Adipocyte (in vitro differentiated cells): ENCODE measurements around the gene FHL3.

Experiments used
- DNase-seq: peaks from one replicate; pipeline ENCODE4 v3.0.0-alpha.2; 2015; ENCODE audit warnings: low read depth
- H3K27me3 ChIP-seq: replicated peaks from 2 replicates; pipeline ENCODE4 v1.7.0; 2013; ENCODE audit warnings: mild to moderate bottlenecking, low read length, moderate library complexity; ENCODE audit not compliant: control insufficient read depth, insufficient read depth
- H3K36me3 ChIP-seq: 2 replicates; pipeline ENCODE4 v1.7.0; 2013; ENCODE audit warnings: low read length, mild to moderate bottlenecking, moderate library complexity; ENCODE audit not compliant: control insufficient read depth, insufficient read depth, severe bottlenecking
- H3K4me1 ChIP-seq: 2 replicates; pipeline ENCODE4 v1.7.0; 2013; ENCODE audit warnings: mild to moderate bottlenecking, low read length, moderate library complexity; ENCODE audit not compliant: control insufficient read depth, insufficient read depth
- H3K4me3 ChIP-seq: 2 replicates; pipeline ENCODE4 v1.7.0; 2013; ENCODE audit warnings: mild to moderate bottlenecking, low read length, moderate library complexity
- H3K9ac ChIP-seq: 2 replicates; pipeline ENCODE4 v1.7.0; 2013; ENCODE audit warnings: mild to moderate bottlenecking, low read length, moderate library complexity
- H3K9me3 ChIP-seq: 2 replicates; pipeline ENCODE4 v1.7.0; 2013; ENCODE audit warnings: mild to moderate bottlenecking, low read length, moderate library complexity; ENCODE audit not compliant: control insufficient read depth

FHL3 gene, protein sequence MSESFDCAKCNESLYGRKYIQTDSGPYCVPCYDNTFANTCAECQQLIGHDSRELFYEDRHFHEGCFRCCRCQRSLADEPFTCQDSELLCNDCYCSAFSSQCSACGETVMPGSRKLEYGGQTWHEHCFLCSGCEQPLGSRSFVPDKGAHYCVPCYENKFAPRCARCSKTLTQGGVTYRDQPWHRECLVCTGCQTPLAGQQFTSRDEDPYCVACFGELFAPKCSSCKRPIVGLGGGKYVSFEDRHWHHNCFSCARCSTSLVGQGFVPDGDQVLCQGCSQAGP

DNA sequence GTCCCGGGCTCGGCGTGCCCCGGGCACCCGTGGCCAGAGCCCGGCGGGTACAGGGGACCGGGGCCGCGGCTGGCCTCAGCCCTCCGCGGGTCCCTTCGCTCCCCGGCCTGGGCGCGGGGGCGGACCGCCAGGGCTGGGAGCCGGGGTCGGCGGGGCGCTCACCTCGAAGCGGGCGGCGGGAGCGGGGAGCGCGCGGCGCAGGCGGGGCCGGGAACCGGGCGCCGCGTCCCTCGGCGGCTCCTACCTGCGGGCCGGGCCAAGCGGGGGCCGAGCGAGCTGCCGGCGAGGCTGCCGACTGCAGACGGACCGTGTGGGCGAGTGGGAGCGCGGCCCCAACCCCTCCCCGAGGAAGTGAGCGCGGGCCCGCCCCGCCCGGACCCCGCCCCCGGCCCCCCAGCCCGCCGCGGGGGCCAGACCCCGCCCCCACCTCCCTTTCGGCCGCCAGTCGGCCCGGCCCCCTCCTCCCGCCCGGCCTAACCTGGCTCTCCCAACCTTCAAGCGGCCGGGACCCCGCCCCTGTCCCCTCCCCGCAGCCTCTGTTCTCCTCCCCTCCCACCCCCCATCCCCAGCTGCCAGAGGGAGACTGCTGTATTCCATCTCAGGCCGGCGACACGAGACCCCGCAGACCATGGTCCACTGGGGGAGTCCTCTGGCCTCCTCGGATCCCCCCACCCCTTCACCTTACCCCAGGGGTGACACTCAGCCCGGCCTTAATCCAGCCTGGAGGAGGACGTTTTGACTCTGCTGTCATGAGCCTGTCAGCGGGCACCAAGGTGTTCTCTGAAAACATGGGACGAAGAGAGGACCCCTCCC is at the start of gene FHL3:
Gene FHL3 (minus strand): TSS at position 320 of the 813 bp plus-strand sequence. CDS start 6,102 bp downstream, outside the sequence.
- H3K27me3 ChIP-seq, result no peaks in the 10 kb centered on the region
- peak within 1 kb of the TSS; percentile 88 for H3K9ac ChIP-seq
- DNase-seq, result peak; percentile 66
- H3K36me3 ChIP-seq, result no peaks in the 10 kb centered on the region
- H3K9me3 ChIP-seq, result no peaks in the 10 kb centered on the region
- peaks cover 26% of the 10 kb centered on the region for H3K4me1 ChIP-seq
- peak within 1 kb of the TSS; percentile 85 for H3K4me3 ChIP-seq

DNA sequence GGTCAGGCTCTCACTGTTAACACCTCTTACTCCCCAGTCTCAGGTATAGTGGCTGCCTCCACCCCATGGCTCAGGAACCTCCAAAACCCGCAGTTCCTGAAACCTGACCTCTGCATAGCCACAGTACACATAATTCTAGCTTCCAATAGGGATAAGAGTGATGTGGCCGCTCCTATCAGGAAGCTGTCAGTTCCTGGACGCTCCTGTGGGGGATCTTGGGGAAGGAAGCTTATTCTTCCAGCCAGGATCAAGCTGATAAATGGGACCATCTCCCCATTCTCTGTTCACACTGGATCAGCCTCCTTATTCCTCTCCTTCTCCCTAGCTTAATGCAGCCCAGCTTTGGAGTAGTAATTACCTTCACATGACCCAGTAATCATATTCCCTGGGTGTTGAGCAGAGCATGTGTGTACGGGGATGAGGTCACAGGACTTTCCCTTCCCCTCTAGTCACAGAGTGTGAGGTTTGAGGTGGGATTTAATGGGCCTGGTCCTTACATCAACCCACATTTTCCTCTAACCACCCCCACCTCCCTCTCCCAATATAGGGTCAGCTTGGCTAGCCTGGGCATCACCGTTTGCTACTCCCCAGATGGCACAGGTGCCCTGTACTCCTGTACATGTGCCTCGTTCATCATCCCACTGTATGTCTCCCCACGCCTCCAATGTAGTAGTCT is 48.2 kb upstream of the FHL3 start:
- Histone ChIP-seq H3K4me1 (peaks cover 3% of the 10 kb centered on the region), H3K9me3 (no peaks in the 10 kb centered on the region), H3K27me3 (peaks cover 45% of the 10 kb centered on the region), H3K9ac (no peak overlapping the region), H3K4me3 (no peak overlapping the region), H3K36me3 (no peaks in the 10 kb centered on the region)
- DNase-seq, result no peak

DNA sequence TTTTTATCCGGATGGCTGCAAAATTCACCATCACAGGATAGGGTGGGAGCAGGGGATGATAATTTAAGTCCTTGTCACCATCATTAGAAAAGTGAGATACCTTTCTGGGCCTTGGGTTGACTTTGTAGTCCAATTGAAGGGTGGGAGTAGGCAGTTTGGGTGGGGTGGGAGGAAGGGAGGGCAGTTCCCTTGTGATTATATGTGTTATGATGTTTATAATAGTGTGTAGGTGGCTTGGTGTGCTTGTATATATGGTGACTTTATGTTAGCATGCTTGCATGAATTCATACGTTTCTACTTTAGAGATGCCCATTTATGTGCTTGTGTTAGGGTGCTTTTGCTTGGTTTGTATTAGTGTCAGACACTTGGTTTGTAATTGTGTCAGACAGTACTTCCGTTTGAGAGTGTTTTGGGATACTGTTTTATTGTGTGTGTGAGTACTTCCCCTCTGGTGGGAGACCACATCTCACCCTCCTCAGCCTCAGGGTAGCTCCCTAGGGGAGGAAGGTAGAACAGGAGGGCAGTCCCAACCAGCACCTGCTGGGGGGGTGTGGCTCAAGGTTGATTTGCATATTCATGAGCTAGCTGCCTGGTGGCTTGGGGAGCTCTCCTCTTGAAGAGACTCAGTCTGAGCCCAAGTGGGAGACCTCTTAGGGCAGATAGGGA is 47.6 kb upstream of the FHL3 start:
- Histone ChIP-seq H3K36me3 (no peaks in the 10 kb centered on the region), H3K9ac (no peak overlapping the region), H3K4me3 (no peak overlapping the region), H3K4me1 (peaks cover 3% of the 10 kb centered on the region), H3K9me3 (no peaks in the 10 kb centered on the region), H3K27me3 (peaks cover 52% of the 10 kb centered on the region)
- DNase-seq, result no peak

DNA sequence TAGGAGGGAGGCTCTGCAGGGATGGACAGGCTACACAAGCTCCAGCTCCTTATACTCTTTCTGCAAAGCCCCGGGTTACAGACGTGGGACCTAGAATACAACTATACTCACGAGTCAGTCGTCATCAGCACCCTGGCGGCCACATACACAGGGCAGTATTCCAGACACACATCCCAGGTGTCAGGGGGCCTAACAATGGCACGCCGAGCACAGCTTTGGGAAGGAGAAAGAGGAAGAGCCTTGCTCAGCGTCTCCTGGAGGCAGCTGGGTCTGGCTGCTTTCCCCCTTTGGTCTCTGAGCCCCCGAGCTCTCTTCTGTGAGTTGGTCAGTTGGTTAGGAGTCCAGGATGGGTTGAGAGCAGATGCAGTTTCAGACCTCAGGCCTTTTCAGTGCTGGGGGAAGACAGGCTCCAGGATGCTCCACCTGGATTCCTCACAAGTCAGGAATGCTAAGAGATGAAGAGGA is 45.8 kb upstream of the FHL3 start:
- H3K27me3 ChIP-seq, result peaks cover 56% of the 10 kb centered on the region
- H3K36me3 ChIP-seq, result no peaks in the 10 kb centered on the region
- DNase-seq, result no peak
- peaks cover 7% of the 10 kb centered on the region for H3K4me1 ChIP-seq
- no peak overlapping the region for H3K9ac ChIP-seq
- H3K9me3 ChIP-seq, result no peaks in the 10 kb centered on the region
- no peak overlapping the region for H3K4me3 ChIP-seq

DNA sequence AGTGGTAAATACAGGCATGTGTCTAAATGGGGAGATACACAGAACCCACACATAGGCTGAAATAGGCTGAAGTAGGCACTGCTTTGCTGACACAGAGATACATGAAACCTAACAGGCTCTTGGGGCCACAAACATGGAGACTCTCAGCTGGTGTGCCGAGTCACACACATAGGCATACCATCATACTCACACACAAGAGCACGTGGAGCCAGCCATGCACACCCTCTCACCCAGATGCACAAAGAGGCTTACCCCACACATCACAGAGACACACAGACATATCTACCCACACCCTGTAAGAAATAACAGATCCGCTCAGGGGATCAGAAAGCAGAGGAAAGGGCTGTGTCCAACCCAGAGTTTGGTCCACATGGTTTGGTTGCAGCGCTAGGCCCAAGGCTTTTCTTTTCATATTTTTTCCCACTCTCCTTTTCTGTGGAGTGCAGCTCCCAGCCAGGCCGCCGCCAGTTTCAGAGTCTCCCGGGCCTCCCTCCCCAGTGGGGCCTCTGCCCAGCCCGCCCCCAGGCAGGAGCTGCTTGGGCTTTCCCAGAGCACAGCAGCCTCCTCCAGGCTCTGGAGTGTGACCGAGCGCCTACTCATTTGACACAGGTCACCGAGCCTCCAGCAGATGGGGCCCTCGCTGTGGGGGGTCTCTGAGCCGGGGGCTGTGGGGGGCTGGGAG is 45.2 kb upstream of the FHL3 start:
- Histone ChIP-seq H3K9ac (no peak overlapping the region), H3K36me3 (no peaks in the 10 kb centered on the region), H3K4me3 (no peak overlapping the region), H3K9me3 (no peaks in the 10 kb centered on the region), H3K27me3 (peaks cover 55% of the 10 kb centered on the region), H3K4me1 (peaks cover 7% of the 10 kb centered on the region)
- peak; percentile 16 for DNase-seq

DNA sequence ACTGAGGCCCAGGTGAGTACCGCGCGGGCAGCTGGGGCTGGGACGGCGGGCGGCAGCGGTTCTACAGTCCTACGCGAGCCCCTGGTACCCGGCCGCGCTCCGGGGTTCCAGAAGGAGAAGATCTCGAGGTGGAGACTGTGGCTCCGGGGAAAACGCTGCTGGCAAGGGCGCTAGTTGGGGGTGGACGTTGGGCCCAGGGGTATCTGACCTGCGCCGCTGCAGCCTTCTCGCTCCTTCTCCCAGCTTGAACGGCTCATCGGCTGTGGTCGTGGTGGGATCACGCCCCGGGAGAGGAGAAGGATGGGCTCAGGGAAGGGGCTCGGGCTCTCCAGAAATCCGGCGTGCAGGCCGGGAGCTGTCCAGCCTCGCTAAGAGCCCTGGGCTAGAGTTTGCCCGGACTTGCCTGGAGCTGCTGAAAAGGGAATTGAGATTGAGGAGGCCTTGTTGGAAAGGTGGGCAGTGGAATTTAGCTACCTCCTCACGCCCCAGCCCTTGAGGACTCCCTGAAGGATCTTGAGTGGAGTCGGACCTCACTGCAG is 42.4 kb upstream of the FHL3 start:
- DNase-seq, result peak; percentile 49
- Histone ChIP-seq H3K27me3 (peaks cover 53% of the 10 kb centered on the region), H3K4me3 (peak overlapping the region; percentile 73), H3K9ac (no peak overlapping the region), H3K4me1 (peaks cover 10% of the 10 kb centered on the region), H3K36me3 (no peaks in the 10 kb centered on the region), H3K9me3 (no peaks in the 10 kb centered on the region)

DNA sequence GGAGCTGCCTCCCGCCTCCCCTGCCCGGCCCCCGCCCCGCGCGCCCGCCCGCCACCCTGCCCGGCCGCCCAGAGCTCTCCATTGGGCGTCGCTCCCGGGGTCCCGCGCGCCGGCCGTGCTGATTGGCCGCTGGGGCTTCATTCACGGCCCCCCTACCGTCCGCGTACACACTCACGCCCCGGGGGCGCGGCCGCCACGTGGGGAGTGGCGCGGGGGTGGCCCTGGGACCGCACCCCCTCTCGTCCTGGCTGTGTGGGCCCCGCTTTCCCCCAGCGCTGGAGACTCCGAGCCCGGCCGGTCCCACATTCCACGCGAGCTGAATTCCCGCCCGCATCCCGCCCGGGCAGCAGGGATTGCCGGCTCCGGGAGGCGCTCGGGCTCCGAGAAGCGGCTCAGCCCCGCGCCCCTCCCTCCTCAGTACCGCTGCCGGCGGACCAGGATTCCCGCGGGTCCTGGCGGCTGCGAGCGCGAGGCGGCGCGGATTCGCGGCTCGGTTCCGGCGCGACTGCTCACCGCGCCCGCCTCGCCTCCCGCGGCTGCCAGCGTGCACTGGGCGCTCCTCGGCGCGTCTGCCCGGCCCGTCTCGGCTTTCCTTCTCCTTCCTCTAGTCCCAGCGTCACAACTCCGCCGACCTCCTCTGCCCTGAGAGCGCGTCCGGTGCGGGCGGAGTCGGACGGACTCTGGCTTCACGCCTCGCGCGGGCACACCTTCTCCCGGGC is 41.7 kb upstream of the FHL3 start:
- H3K36me3 ChIP-seq, result no peaks in the 10 kb centered on the region
- H3K4me3 ChIP-seq, result peak overlapping the region; percentile 73
- peak; percentile 93 for DNase-seq
- H3K9me3 ChIP-seq, result no peaks in the 10 kb centered on the region
- no peak overlapping the region for H3K9ac ChIP-seq
- H3K4me1 ChIP-seq, result peaks cover 10% of the 10 kb centered on the region
- peaks cover 58% of the 10 kb centered on the region for H3K27me3 ChIP-seq

DNA sequence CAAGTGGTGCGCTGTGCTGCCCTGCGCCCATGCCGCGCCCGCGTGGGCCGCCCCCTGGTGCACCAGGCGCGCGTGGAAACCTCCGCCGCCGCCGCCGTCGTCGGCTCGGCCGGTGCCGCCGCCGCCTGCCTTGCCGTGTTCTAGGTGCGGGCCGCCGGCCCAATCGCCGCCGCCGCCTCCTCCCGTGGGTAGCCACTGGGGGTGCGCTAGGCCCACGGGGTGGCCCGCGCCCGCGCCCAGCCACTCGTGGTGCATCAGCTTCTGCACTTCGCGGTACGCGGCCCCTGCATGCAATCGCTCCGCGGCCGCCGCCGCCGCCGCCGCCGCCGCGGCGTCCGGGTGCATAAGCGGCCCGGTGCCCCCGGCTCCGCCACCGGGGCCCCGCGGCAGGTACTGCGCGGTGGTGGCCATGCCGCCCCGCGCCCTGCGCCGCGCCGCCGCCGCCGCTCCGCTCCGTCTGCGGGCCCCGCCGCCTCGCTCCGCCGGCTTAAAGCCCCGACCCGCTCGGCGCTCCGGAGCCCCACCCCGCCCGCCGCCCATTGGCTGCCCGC is 41.1 kb upstream of the FHL3 start, which contains the start of gene POU3F1:
Gene POU3F1 (minus strand): TSS at position 461 of the 551 bp plus-strand sequence. CDS start 50 bp downstream, at position 411.
- Histone ChIP-seq H3K36me3 (no peaks in the 10 kb centered on the region), H3K9ac (no peak within 1 kb of the TSS), H3K4me3 (peak within 1 kb of the TSS; percentile 73), H3K4me1 (peaks cover 10% of the 10 kb centered on the region), H3K9me3 (no peaks in the 10 kb centered on the region), H3K27me3 (peaks cover 60% of the 10 kb centered on the region)
- DNase-seq, result no peak

DNA sequence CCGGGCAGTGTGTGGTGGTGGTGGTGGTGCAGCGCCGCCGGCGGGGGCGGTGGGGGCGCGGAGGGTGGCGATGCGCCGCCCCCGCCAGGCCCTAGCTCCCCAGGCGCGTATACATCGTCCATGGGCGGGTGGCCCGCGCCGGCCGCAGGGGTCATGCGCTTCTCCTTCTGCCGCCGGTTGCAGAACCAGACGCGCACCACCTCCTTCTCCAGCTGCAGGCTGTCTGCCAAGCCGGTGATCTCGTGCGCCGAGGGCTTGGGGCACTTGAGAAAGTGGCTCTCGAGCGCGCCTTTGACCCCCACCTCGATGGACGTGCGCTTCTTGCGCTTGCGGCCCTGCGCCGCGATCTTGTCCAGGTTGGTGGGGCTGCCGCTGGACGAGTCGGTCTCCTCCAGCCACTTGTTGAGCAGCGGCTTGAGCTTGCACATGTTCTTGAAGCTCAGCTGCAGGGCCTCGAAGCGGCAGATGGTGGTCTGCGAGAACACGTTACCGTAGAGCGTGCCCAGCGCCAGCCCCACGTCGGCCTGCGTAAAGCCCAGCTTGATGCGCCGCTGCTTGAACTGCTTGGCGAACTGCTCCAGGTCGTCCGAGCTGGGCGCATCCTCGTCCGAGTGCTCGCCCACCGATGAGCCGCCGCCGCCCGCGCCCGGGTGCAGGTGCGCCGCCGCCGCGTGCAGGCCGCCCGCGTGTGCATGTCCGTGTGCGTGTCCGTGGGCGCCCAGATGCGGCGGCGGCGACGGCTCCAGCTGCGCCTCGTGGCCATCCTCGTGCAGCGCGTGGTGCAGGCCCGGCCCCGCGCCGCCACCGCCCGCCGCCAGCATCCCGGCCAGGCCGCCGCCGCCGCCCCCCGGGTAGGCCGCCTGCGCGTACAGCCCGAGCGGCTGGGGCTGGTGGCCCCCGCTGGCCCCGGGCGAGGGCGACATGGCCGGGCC is 40.4 kb upstream of the FHL3 start:
- Histone ChIP-seq H3K4me1 (peaks cover 10% of the 10 kb centered on the region), H3K36me3 (no peaks in the 10 kb centered on the region), H3K27me3 (peaks cover 64% of the 10 kb centered on the region), H3K9me3 (no peaks in the 10 kb centered on the region), H3K4me3 (no peak overlapping the region), H3K9ac (no peak overlapping the region)
- DNase-seq, result peak; percentile 13
